ENCODE results near the gene TLE4.

The TLE4 gene

GRCh38 chr9:79719989-79720388 lies 148.2 kb downstream of the TLE4 start:
- H3K4me3 ChIP-seq (ENCODE audit: low read depth, low read length), result no peak overlapping the region
- TF ChIP-seq CTCF (IDR thresholded peaks at IDR 0.05; ENCODE audit: low read depth, low read length), result no peak

GRCh38 chr9:79731171-79731890 lies 159.6 kb downstream of the TLE4 start:
- no peak for TF ChIP-seq CTCF (IDR thresholded peaks at IDR 0.05; ENCODE audit: low read depth, low read length)
- H3K4me3 ChIP-seq (ENCODE audit: low read depth, low read length), result no peak overlapping the region

GRCh38 chr9:79735023-79735779 lies 163.4 kb downstream of the TLE4 start:
- H3K4me3 ChIP-seq (ENCODE audit: low read depth, low read length), result no peak overlapping the region
- TF ChIP-seq CTCF (IDR thresholded peaks at IDR 0.05; ENCODE audit: low read depth, low read length), result no peak

- H3K4me3 ChIP-seq (ENCODE audit: low read depth, low read length), result no peak overlapping the region
- no peak for TF ChIP-seq CTCF (IDR thresholded peaks at IDR 0.05; ENCODE audit: low read depth, low read length)
Observed at GRCh38 chr9:79736051-79736450, 164.3 kb downstream of the TLE4 start.

GRCh38 chr9:79741381-79741780 lies 169.6 kb downstream of the TLE4 start:
- no peak overlapping the region for H3K4me3 ChIP-seq (ENCODE audit: low read depth, low read length)
- TF ChIP-seq CTCF (IDR thresholded peaks at IDR 0.05; ENCODE audit: low read depth, low read length), result no peak

- no peak for TF ChIP-seq CTCF (IDR thresholded peaks at IDR 0.05; ENCODE audit: low read depth, low read length)
- H3K4me3 ChIP-seq (ENCODE audit: low read depth, low read length), result no peak overlapping the region
Observed at GRCh38 chr9:79742110-79742721, 170.5 kb downstream of the TLE4 start.

GRCh38 chr9:79744521-79744920 lies 172.8 kb downstream of the TLE4 start:
- TF ChIP-seq CTCF (IDR thresholded peaks at IDR 0.05; ENCODE audit: low read depth, low read length), result no peak
- H3K4me3 ChIP-seq (ENCODE audit: low read depth, low read length), result no peak overlapping the region
